Panc1 (cell line): ENCODE results near the gene ZDHHC7. TPM values are rescaled to one million over a fixed set of nuclear protein-coding genes. Genes with fewer than 3 reads are reported as not detected.

Experiments
- ATAC-seq: fragments of 200-7000 bp; cut with Tn5 transposase; 2 replicates; pipeline ENCODE4 v1.9.1; 2020; ENCODE audit warnings: mild to moderate bottlenecking, moderate library complexity
- BruUV-seq: library from RNA; stranded (reverse); fragments of 400-500 nt; replicated peaks from 2 replicates; lab custom pipeline; 2021; lab: Mats Ljungman, UMichigan
- CTCF ChIA-PET: fragments of 300-600 bp; sonication (Branson Sonifier 250); formaldehyde crosslinking; loops from one replicate; lab custom pipeline; 2022; ENCODE audit warnings: antibody characterized with exemption; lab: Charles Lee
- POLR2A ChIA-PET: fragments of 300-600 bp; sonication (Branson Sonifier 250); formaldehyde crosslinking; loops from one replicate; lab custom pipeline; 2022; ENCODE audit warnings: antibody characterized with exemption; lab: Charles Lee
- DNase-seq: peaks from one replicate; pipeline ENCODE4 v3.0.0-alpha.2; 2010; ENCODE audit warnings: low read depth, low spot score
- H3K27ac ChIP-seq: 2 replicates; pipeline ENCODE4 v1.5.1; 2011; ENCODE audit warnings: mild to moderate bottlenecking, low read length, inconsistent platforms
- H3K27me3 ChIP-seq: fragments of 200-500 bp; sonication (Bioruptor generic); 2 replicates; pipeline ENCODE4 v1.6.0; 2014; ENCODE audit warnings: low read length, inconsistent platforms; ENCODE audit not compliant: control insufficient read depth, insufficient read depth
- H3K36me3 ChIP-seq: fragments of 200-500 bp; sonication (Bioruptor generic); 2 replicates; pipeline ENCODE4 v1.5.1; 2014; ENCODE audit warnings: inconsistent platforms, mild to moderate bottlenecking, low read length, moderate library complexity; ENCODE audit not compliant: control insufficient read depth, insufficient read depth
- H3K4me1 ChIP-seq: 2 replicates; pipeline ENCODE4 v1.5.1; 2011; ENCODE audit warnings: inconsistent platforms, mild to moderate bottlenecking, low read length, moderate library complexity; ENCODE audit not compliant: control insufficient read depth, insufficient read depth
- H3K4me3 ChIP-seq, 2 experiments: 2 replicates each; pipeline ENCODE4 v1.5.1; 2011 to 2012; ENCODE audit warnings: low read depth in 2 of 2, low read length in 2 of 2, mild to moderate bottlenecking in 2 of 2, inconsistent platforms in 1 of 2, moderate library complexity in 1 of 2
- H3K9me3 ChIP-seq: fragments of 200-500 bp; sonication (Bioruptor generic); 2 replicates; pipeline ENCODE4 v1.5.1; 2014; ENCODE audit warnings: low read depth, mild to moderate bottlenecking, inconsistent platforms, low read length, moderate library complexity; ENCODE audit not compliant: control insufficient read depth, insufficient read depth
- CTCF ChIP-seq: fragments of 450-650 bp; IDR thresholded peaks from 2 replicates; pipeline ENCODE4 v1.5.1; 2017; ENCODE audit warnings: mild to moderate bottlenecking
- POLR2AphosphoS5 ChIP-seq: IDR thresholded peaks from 2 replicates; pipeline ENCODE4 v1.6.1; 2012; ENCODE audit warnings: mild to moderate bottlenecking, low read depth, low read length, moderate library complexity
- REST ChIP-seq, 2 experiments: IDR thresholded peaks; 2 replicates each; pipeline ENCODE4 v1.6.1; 2011 to 2012; ENCODE audit warnings: low read depth in 2 of 2, control low read depth in 1 of 2, low read length in 1 of 2, mild to moderate bottlenecking in 1 of 2, moderate library complexity in 1 of 2; ENCODE audit not compliant: insufficient read depth in 1 of 2
- SIN3A ChIP-seq: IDR thresholded peaks from 2 replicates; pipeline ENCODE4 v1.6.1; 2012; ENCODE audit warnings: low read depth, mild to moderate bottlenecking, low read length, moderate library complexity, borderline replicate concordance; ENCODE audit not compliant: insufficient read depth
- TCF7L2 ChIP-seq: IDR thresholded peaks from 2 replicates; pipeline ENCODE4 v1.6.1; 2011; ENCODE audit warnings: mild to moderate bottlenecking, low read depth, low read length, inconsistent platforms
- in situ Hi-C: cut with HindIII; loops from 2 replicates; pipeline ENCODE4 v1.10.0; 2016; ENCODE audit warnings: low sequenced_read_pairs, low pct_unique_long_range_greater_than_20kb
- intact Hi-C: fragments of 100-400 bp; cut with micrococcal nuclease; formaldehyde crosslinking; loops from one replicate; pipeline ENCODE4 v1.10.0; 2022; ENCODE audit not compliant: unreplicated experiment
- total RNA-seq: library from RNA; stranded (reverse); gene quantifications from one replicate; pipeline ENCODE4 v1.2.1, GENCODE V29; 2021; ENCODE audit not compliant: unreplicated experiment

ZDHHC7 gene
- total RNA-seq, 1 experiment from 2014 or later, result 71.5 TPM

GRCh38 chr16:84952335-84953189, 58.8 kb downstream of the ZDHHC7 start:
- in situ Hi-C loops, result no loop called here

More at GRCh38 chr16:84952335-84953189, 58.8 kb downstream of the ZDHHC7 start:
- Histone ChIP-seq H3K27ac (no peak overlapping the region), H3K27me3 (no peaks in the 10 kb centered on the region), H3K9me3 (no peaks in the 10 kb centered on the region), H3K4me3 (no peak overlapping the region), H3K4me1 (no peaks in the 10 kb centered on the region), H3K36me3 (no peaks in the 10 kb centered on the region)
- no TSS peak for BruUV-seq
- TF ChIP-seq POLR2AphosphoS5 (no peak), TCF7L2 (no peak), REST (IDR thresholded peaks at IDR 0.05; ENCODE audit: insufficient read depth in 1 of 2, low read depth in 2 of 2, low read length in 1 of 2) (no peak), SIN3A (no peak), CTCF (peak; percentile 86)
- ChIA-PET POLR2A (interaction anchor here (0.6 kb wide), 1 partner anchor 18 kb away, joined by 12 read pairs; no protein-coding TSS in a partner anchor), CTCF (interaction anchor here (0.5 to 1.9 kb wide), 8 partner anchors 9 to 204 kb away, joined by 3 to 12 read pairs (median 4); no protein-coding TSS in a partner anchor)
- intact Hi-C loops, result loop anchor here (5.0 kb wide), 1 partner anchor 200 kb away; no protein-coding TSS in a partner anchor
- ATAC-seq (peak; percentile 97), DNase-seq (peak; percentile 61)
